Measurements from ENCODE around the gene INPP4B.

DNA sequence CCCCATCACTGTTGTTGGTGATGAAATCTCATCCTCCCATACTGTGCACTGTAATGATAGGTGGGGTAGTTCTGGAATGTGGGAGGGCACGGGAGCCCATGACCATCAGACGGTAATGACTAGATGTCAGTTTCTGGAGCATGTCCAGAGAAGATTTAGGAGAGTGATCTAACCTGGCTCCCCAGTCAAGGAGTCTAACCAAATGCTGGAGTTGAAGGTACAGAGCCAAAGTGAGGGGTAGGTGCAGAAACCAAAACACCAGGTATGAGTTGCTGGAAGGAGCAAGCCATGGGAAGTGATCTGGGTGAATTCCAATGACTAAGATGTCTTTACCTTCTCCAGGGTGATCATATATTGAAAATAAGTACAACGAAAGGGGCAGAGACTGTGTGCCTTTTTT, 296.9 kb downstream of the INPP4B start:
- TF ChIP-seq POLR2A (IDR thresholded peaks at IDR 0.05): no peak
- TF ChIP-seq, protein P1, sequence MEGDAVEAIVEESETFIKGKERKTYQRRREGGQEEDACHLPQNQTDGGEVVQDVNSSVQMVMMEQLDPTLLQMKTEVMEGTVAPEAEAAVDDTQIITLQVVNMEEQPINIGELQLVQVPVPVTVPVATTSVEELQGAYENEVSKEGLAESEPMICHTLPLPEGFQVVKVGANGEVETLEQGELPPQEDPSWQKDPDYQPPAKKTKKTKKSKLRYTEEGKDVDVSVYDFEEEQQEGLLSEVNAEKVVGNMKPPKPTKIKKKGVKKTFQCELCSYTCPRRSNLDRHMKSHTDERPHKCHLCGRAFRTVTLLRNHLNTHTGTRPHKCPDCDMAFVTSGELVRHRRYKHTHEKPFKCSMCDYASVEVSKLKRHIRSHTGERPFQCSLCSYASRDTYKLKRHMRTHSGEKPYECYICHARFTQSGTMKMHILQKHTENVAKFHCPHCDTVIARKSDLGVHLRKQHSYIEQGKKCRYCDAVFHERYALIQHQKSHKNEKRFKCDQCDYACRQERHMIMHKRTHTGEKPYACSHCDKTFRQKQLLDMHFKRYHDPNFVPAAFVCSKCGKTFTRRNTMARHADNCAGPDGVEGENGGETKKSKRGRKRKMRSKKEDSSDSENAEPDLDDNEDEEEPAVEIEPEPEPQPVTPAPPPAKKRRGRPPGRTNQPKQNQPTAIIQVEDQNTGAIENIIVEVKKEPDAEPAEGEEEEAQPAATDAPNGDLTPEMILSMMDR (IDR thresholded peaks at IDR 0.05): no peak

All from Peyer's patch (tissue), 4 donors.